GM12878 (cell line): Measurements from ENCODE around the gene RHNO1.

ENCODE experiments used
- BHLHE40 ChIP-seq, 2 experiments: fragments of 450-650 bp in 1 of 2; IDR thresholded peaks; 2 replicates each; pipeline ENCODE4 v1.6.1; 2011 to 2017; ENCODE audit warnings: low read depth in 2 of 2, borderline replicate concordance in 1 of 2, improper control_type of control experiment in 1 of 2, low read length in 1 of 2, mild to moderate bottlenecking in 1 of 2
- ZNF592 ChIP-seq: fragments of 450-650 bp; IDR thresholded peaks from 2 replicates; pipeline ENCODE4 v1.6.1; 2017; ENCODE audit warnings: mild to moderate bottlenecking, moderate library complexity
- TF ChIP-seq, protein P1 (sequence below): IDR thresholded peaks from 2 replicates; pipeline ENCODE4 v1.6.1; 2011; ENCODE audit warnings: mild to moderate bottlenecking, low read depth, low read length, moderate library complexity; ENCODE audit not compliant: insufficient replicate concordance
- TF ChIP-seq, protein P2 (sequence below), 3 experiments: IDR thresholded peaks in 2 of 3; conservative IDR thresholded peaks in 1 of 3; 2 replicates each; pipeline ENCODE4 v1.5.1; 2011; ENCODE audit warnings: low read depth in 3 of 3, low read length in 3 of 3, mild to moderate bottlenecking in 3 of 3, control low read depth in 2 of 3, moderate library complexity in 2 of 3, inconsistent platforms in 1 of 3, mixed read lengths in 1 of 3; ENCODE audit not compliant: control insufficient read depth in 2 of 3, insufficient read depth in 1 of 3; ENCODE audit errors: extremely low read depth in 1 of 3

DNA sequence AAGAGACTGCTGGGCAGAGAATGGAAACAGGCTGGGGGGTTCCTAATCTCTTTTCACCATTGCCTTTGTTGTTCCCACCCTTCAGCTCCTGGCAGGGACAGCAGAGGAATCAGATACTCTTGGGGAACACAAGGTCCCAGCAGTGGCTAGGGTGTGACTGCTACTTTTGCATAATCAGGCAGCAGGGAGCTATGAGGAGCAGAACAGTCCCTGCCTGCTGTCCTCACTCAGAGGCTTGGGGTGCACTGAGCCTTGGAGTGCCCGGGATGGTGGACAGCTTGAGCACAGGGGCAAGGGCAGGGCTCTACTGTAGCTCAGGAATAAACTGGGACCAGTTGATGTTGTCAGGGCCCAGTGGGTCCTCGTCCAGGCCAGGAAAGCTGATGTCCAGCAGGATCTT lies 18.7 kb upstream of the RHNO1 start:
- TF ChIP-seq ZNF592: no peak
- TF ChIP-seq, protein P1, sequence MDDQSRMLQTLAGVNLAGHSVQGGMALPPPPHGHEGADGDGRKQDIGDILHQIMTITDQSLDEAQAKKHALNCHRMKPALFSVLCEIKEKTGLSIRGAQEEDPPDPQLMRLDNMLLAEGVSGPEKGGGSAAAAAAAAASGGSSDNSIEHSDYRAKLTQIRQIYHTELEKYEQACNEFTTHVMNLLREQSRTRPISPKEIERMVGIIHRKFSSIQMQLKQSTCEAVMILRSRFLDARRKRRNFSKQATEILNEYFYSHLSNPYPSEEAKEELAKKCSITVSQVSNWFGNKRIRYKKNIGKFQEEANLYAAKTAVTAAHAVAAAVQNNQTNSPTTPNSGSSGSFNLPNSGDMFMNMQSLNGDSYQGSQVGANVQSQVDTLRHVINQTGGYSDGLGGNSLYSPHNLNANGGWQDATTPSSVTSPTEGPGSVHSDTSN: no peak
- no peak for TF ChIP-seq BHLHE40 (IDR thresholded peaks at IDR 0.05; ENCODE audit: borderline replicate concordance in 1 of 2, low read depth in 2 of 2, low read length in 1 of 2)
- TF ChIP-seq, protein P2, sequence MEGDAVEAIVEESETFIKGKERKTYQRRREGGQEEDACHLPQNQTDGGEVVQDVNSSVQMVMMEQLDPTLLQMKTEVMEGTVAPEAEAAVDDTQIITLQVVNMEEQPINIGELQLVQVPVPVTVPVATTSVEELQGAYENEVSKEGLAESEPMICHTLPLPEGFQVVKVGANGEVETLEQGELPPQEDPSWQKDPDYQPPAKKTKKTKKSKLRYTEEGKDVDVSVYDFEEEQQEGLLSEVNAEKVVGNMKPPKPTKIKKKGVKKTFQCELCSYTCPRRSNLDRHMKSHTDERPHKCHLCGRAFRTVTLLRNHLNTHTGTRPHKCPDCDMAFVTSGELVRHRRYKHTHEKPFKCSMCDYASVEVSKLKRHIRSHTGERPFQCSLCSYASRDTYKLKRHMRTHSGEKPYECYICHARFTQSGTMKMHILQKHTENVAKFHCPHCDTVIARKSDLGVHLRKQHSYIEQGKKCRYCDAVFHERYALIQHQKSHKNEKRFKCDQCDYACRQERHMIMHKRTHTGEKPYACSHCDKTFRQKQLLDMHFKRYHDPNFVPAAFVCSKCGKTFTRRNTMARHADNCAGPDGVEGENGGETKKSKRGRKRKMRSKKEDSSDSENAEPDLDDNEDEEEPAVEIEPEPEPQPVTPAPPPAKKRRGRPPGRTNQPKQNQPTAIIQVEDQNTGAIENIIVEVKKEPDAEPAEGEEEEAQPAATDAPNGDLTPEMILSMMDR (IDR thresholded peaks at IDR 0.05 in 2 of 3, conservative IDR thresholded peaks at IDR 0.05 in 1 of 3; ENCODE audit: control insufficient read depth in 2 of 3, extremely low read depth in 1 of 3, insufficient read depth in 1 of 3, low read depth in 3 of 3, low read length in 3 of 3): no peak
